DMS79 (cell line): ENCODE results near the gene MTOR.
"Not testable (repeated sequence)": the region's sequence is repeated elsewhere in the genome, so short reads cannot be mapped to it uniquely, and the experiment has no call there.

ENCODE experiments used
- DNase-seq: peaks from one replicate; lab custom pipeline; 2025; lab: John Stamatoyannopoulos, UW

The MTOR gene

DNA sequence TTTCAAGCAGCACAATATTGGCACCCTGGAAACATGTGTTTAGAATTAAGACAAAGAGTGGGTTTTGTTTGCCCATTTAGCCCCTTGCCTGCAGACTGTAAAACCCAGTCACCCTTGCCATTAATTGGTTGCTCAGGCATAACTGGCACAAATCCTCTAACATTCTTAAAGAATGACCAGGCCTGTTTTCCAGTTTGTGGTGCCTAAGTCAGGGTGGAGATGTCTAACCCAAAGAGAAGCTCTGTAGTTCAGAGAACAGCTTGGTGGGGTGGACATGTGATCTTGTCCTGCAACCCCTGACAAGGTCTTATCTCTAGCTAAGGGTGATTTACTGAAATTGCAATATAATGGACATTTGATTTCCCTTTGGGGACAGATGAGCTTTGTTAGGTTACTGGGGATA, 82.0 kb downstream of the MTOR start:
- DNase-seq: no peak

DNA sequence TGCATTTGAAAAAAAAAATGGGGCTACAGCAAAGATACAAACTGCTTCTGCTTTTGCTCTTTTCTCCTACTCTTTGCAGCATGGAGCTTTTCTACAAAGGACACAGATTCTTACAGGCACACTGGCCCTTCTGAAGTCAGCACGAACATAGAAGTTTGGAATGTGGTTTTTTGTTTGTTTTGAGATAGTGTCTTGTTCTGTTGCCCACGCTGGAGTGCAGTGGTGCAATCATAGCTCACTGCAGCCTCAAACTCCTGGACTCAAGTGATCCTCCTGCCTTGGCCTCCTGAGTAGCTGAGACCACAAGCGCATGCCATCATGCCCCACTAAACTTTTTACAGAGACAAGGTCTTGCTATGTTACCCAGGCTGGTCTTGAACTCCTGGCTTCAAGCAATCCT, 82.6 kb downstream of the MTOR start:
- not testable (repeated sequence) for DNase-seq

DNA sequence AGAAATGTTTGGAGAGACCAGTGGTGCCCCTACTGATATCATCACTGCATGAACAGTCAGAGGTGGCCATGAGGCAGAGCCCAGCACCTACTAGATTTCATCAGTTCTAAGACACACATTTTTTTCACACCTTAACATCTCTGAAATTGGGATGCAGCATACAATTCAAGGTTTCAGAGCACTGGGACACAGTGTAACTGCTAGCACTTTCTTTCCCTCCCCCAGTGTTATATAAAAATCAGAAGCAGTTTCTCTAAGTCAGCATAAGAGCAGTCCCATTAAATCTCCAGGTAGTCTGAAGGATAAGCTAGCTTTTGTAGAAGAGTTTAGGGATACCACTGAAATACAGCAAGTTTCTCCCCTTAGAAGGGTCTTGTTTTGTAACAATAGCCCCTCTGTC, 83.2 kb downstream of the MTOR start:
- DNase-seq: no peak

DNA sequence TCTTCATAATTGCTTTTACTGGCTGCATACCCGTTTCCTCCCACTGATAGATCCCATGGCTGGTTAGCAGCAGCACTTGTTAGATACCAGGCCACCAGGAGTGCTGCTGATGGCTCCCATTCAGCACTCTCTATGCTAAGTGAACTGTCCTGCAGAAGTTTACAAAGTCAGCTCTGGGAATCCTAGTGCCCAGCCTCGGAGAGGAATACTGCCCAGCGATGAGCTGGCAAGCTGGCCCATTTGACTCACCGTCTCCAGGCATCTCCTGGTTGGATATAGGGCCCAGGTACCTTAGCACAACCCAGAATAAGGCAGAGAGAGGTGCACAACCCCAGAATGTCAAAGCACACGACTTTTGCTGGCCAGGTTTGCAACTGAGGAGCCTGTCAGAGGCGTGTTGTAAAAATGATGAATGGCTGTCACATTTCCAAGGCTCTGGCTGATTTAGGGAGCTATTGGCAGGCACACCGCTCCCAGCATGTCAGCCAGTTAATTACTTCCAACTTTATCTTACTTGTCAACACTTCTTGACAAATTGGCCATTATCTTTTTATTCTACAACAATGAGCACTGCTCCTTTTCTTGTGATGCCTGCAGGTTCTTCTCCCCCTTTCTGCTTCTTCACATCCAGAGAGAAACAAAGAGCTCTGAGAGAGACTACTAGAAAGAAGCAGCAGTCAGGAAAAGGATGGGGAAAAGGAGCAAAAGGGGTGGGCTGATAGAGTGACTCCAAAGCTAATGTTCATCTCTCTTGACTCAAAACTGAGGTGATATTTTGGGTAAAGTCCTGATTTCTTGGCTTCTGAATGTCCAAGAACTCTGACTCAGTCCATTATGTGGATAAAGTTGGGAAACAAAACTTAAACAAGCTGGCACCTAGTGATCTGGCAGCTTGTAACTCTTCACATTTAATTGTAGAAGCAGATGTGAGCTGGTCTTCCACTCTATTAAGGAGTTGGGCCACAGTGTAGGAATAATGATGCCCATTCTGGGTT, 84.0 kb downstream of the MTOR start:
- peak; percentile 3 for DNase-seq

DNA sequence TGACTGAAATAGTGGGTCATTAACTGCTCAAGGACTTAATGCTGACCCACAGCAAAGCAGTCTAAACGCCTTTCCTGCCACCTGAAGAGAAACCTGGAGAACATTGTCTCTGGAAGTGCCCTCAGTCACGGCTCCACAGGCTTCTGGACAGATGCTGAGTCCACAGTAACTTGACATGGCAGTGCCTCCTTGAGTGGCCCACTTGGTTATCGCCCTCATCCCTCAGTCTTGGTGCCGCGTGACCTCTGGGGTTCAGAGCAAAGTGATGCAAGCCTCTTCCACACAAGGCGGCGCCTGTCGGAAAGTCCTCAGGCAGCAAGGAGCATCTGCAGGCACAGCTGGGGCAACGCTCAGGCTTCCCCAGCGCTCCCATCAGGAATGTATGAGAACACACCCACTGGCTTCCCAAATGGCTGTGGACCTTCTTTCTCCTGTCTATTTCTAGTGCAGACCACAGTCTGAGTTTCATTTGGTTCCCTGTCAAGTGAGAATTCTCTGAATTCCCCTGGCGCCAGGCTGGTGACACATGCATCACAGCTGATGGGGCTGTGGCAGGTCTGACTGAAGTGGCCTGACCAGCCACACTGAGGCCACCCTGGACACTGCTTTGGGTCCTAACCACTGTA, 86.2 kb downstream of the MTOR start:
- peak; percentile 71 for DNase-seq

DNA sequence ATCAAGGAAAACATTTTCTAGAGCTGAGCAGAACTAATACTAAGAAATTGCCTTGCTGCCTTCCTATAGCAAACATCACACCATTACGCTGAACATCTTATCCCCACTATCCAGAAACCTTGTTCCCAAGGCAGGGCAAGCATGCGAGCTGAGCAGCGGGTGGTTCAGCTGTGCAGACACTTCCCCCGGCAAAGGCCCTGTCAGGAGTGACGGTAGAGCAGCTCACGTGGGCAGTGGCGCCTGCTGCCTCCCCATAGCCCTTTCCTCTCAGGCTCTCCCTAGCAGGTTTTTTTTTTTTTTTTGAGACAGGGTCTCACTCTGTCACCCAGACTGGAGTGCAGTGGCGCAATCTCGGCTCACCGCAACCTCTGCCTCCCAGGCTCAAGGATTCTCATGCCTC, 86.9 kb downstream of the MTOR start:
- DNase-seq: no peak

DNA sequence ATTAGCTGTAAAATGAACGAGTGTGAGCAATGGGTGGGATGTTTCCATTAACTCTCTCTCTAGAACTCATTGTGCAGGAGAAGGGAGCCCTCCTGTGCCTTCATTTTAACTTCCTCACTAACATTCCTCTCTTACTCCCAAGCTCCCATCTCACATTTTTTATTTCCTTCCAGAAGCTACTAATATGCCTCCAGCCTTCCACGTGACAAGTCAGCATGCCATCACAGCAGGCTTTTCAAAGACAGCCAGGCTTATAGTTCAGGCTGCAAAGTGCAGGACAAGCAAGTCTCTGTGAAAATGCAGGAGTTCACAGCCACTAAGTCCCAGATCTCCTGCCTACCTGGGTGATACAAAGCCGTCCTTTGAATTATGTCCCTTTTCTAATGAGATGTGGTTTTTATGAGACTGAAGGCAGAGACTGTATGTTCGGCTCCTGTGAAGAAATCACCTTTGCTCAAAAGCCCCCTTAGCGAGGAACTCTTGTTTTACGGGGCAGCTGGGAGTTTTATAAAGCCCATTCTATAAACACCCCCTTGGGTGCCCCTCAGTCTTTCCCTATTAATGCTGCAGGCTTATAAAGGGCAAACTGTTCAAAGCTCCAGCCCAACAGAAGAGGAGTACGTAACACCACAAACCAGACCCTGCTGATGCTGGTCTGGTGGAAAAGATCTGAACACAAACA, 87.9 kb downstream of the MTOR start:
- no peak for DNase-seq

DNA sequence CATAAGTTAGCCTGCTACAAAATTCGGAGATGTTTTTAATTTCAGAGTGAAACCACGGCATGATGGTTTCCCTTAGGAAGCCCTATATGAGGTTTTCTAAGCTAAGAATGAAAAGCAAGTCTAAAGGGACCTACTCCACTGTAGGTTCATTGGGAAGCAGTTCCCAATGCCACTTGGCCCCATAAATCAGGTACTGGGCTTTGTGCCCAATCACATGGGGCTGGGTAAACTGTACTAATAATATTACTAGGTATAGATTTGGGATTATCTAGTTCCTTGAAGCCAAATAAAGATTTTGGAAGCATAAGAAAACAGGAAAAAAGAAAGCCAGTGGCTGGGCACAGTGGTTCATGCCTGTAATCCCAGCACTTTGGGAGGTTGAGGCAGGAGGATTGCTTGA, 92.2 kb downstream of the MTOR start:
- no peak for DNase-seq

GRCh38 chr1:11169202-11169601, 93.1 kb downstream of the MTOR start:
- DNase-seq: no peak

DNA sequence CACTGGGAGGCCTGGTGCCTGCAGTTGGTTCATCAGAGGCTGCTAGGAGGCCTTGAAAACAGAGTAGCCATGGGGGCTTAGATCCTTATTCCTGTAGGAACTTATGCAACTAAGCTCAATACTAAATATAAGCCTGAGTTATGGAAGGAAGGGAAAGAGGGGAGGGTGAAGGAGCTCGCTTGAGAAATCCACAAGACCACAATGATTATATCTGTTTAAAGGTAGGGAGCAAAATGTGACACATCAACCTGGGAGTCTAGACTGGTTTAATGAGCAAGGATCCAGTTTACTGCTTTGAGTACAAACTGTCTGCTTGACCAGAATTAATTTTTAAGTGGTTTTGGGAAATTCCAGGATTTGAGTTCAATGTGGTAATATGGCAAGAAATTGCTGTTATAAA, 93.6 kb downstream of the MTOR start:
- no peak for DNase-seq

GRCh38 chr1:11166744-11167143, 95.6 kb downstream of the MTOR start:
- DNase-seq: not testable (repeated sequence)

GRCh38 chr1:11162752-11163151, 99.6 kb downstream of the MTOR start:
- not testable (repeated sequence) for DNase-seq

GRCh38 chr1:11158720-11159321, 103.5 kb downstream of the MTOR start:
- no peak for DNase-seq

- DNase-seq: no peak
Measured at GRCh38 chr1:11158291-11158690, 104.1 kb downstream of the MTOR start.

- DNase-seq: no peak
Measured at GRCh38 chr1:11157867-11158266, 104.5 kb downstream of the MTOR start.

DNA sequence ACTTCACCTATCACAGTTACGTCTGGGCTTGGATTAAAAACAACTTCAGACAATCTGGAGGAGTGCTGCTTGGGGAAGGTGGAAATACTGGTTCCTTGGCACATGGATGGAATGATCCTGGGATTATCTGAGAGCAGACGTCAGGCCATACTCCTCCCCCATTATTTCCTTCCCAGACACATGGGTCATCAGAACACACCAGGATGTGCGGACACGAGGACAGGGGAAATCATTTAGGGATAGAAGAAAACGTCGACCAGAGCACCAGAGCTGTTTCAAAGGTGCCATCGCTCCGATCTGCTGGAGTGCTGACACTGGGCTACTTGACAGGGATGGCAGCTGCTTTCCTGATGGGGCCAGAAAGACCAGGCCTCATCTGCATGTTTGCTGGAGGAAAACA, 105.0 kb downstream of the MTOR start:
- no peak for DNase-seq

GRCh38 chr1:11156963-11157362, 105.4 kb downstream of the MTOR start:
- DNase-seq: no peak

GRCh38 chr1:11156441-11156840, 105.9 kb downstream of the MTOR start:
- DNase-seq: no peak

GRCh38 chr1:11153184-11153583, 109.2 kb downstream of the MTOR start:
- DNase-seq: no peak

DNA sequence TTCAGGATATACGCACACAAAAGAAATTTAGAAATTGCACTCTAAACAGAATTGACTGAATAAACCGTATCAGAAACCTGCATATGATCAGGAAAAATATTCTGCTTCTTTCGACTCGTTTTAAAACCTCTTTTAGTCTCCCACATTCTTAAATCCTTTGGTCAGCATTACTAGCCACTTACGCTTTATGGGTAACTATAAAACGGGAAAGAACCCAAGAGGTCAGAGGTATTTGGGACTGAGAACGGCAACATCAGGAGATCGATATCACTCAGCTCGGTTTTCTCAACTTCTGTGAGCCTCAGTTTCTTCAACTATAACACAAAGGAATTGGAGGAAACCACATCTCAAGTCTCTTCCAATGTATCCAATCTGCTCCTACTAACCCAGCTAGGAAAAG, 109.6 kb downstream of the MTOR start:
- no peak for DNase-seq

DNA sequence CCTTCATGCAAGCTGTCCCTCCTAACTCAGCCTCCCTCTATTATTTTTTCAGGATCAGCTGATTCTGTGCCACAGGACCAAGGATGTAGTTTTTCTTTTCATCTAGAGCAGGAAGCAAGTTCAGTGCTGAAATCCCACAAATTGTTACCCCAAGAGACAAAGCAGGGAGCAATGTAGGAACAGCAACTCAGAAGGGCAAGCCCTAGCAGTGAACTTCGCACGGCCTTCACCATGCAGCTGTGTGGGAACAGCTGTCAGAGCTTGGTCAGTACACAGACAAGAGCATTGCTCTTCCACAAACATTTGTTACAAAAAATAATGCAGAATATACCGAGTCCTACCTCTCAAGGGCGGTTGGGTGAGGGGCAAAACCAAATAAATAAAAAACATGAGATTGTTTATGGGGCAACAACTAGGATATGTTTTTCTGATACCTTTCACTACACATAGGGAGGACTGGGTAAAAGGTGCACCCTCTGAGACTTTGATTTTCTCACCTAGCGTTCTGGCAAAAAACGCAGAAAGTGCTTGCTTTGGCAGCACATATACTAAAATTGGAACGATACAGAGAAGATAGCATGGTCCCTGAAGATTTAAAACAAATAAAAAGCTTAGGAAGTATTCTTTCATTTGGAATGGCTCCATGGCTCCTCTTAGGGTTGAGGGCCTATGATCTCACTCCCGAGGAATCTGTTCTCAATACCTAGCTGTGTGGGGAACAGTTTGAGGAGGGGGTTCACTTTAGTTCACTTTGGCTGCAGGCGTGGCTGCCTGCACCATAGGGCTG, 110.3 kb downstream of the MTOR start:
- no peak for DNase-seq

DNA sequence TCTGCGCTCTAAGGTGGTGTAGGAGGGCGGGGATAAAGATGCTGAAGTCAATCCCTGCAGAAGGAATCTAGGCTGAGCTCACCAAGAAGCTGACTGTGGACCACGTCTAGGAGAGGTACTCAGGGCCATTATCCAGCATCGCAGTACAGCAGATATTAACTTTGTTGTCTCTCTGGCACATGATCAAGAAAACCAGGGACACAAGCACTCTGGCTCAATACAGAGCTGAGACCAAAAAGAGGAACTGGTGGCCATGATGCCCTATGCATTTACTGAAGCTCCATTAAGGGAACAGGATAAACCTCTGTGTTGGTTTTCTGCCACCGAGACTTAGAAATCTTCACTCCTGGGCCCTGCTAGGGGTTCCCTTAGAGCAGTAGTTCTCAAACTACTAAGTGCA, 111.2 kb downstream of the MTOR start:
- no peak for DNase-seq
